NB4 (cell line): ENCODE data around the gene KAZN.

ENCODE experiments used
- CTCF ChIP-seq: IDR thresholded peaks from one replicate; pipeline ENCODE4 v1.5.1; 2012; ENCODE audit warnings: low read depth, low read length
- POLR2A ChIP-seq: IDR thresholded peaks from 2 replicates; pipeline ENCODE4 v1.6.1; 2011; ENCODE audit warnings: mild to moderate bottlenecking; ENCODE audit not compliant: insufficient read length; ENCODE audit errors: extremely low read depth

DNA sequence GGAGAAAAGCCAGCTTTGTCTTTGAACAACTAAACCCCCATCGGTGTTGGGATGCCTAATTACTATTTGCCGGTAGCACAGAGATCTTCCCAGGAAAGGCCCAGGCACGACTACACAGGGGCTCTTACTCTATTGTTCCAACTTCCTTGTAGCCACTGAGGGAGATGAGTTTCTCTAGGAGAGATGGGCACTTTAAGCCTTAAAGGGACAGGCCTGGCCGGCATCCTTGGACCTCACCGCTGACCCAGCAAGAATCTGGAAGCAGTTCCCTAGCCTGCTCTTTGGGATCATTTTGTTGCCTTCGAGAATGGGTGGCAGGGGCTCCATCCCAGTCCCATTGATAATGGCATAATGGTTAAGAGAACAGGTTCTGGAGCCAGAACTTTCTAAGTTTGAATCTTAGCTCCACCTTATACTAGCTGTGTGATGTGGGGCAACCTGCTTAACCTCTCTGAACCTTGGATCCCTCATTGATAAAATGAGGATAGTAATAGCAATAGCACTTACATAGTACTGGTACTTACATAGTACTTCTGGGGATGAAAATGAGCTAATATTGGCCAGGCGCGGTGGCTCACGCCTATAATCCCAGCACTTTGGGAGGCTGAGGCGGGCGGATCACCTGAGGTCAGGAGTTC lies 316.0 kb downstream of the KAZN start:
- TF ChIP-seq POLR2A = no peak
- no peak for TF ChIP-seq CTCF
